IMR-90 (cell line): Measurements from ENCODE around the gene KRTAP5-4. TPM values are rescaled to one million over a fixed set of nuclear protein-coding genes. Genes with fewer than 3 reads are reported as not detected.
A peak's percentile ranks its signal among the peaks of the same experiment; 100 is the strongest.

Source experiments
- ATAC-seq: fragments of 200-7000 bp; cut with Tn5 transposase; 2 replicates; pipeline ENCODE4 v1.9.1; 2020; ENCODE audit warnings: low read depth, mild to moderate bottlenecking, moderate library complexity
- BruUV-seq: library from RNA; stranded (reverse); fragments of 400-500 nt; replicated peaks from 2 replicates; lab custom pipeline; 2021; lab: Mats Ljungman, UMichigan
- CTCF ChIA-PET: fragments of 300-600 bp; formaldehyde crosslinking; extraction: SDS; loops from one replicate; lab custom pipeline; 2021; ENCODE audit warnings: antibody characterized with exemption; lab: Yijun Ruan, JAX
- POLR2A ChIA-PET: fragments of 300-600 bp; sonication (Branson Sonifier 250); formaldehyde crosslinking; loops from one replicate; lab custom pipeline; 2022; ENCODE audit warnings: antibody characterized with exemption; ENCODE audit not compliant: unreplicated experiment; lab: Charles Lee
- DNase-seq: peaks from one replicate; pipeline ENCODE4 v3.0.0; 2013
- H2AFZ ChIP-seq: replicated peaks from 2 replicates; pipeline ENCODE3; 2013; ENCODE audit warnings: low read length, mild to moderate bottlenecking; ENCODE audit not compliant: poor library complexity
- H2AK5ac ChIP-seq: 2 replicates; pipeline ENCODE4 v1.6.1; 2013; ENCODE audit warnings: low read depth, low read length, inconsistent platforms
- H2AK9ac ChIP-seq: replicated peaks from 2 replicates; pipeline ENCODE3; 2013; ENCODE audit warnings: mild to moderate bottlenecking, low read depth, low read length, moderate library complexity; ENCODE audit not compliant: poor library complexity
- H2BK120ac ChIP-seq: 2 replicates; pipeline ENCODE4 v1.6.1; 2013; ENCODE audit warnings: low read depth, low read length, inconsistent platforms
- H2BK15ac ChIP-seq: 3 replicates; pipeline ENCODE4 v1.6.1; 2013; ENCODE audit warnings: low read depth, low read length, inconsistent platforms
- H2BK20ac ChIP-seq: 2 replicates; pipeline ENCODE4 v1.6.1; 2013; ENCODE audit warnings: low read depth, mild to moderate bottlenecking, inconsistent platforms, low read length, moderate library complexity
- H2BK5ac ChIP-seq: 2 replicates; pipeline ENCODE4 v1.6.1; 2013; ENCODE audit warnings: mild to moderate bottlenecking, low read depth, low read length, inconsistent platforms; ENCODE audit not compliant: poor library complexity, severe bottlenecking
- H3K14ac ChIP-seq: replicated peaks from 2 replicates; pipeline ENCODE4 v1.6.1; 2013; ENCODE audit warnings: low read depth, low read length, inconsistent platforms
- H3K18ac ChIP-seq: 2 replicates; pipeline ENCODE4 v1.6.1; 2013; ENCODE audit warnings: low read depth, low read length, control low read depth
- H3K23ac ChIP-seq: 2 replicates; pipeline ENCODE4 v1.6.1; 2013; ENCODE audit warnings: low read depth, low read length, inconsistent platforms
- H3K27ac ChIP-seq: 2 replicates; pipeline ENCODE4 v1.5.1; 2013; ENCODE audit warnings: mild to moderate bottlenecking, control low read depth, low read length; ENCODE audit not compliant: insufficient read depth
- H3K27me3 ChIP-seq: 2 replicates; pipeline ENCODE4 v1.6.1; 2013; ENCODE audit warnings: low read length; ENCODE audit not compliant: control insufficient read depth, insufficient read depth
- H3K36me3 ChIP-seq: 2 replicates; pipeline ENCODE4 v1.6.1; 2013; ENCODE audit warnings: low read length, mixed read lengths; ENCODE audit not compliant: control insufficient read depth, insufficient read depth
- H3K4ac ChIP-seq: 2 replicates; pipeline ENCODE4 v1.6.1; 2013; ENCODE audit warnings: low read depth, low read length, inconsistent platforms
- H3K4me1 ChIP-seq: 2 replicates; pipeline ENCODE4 v1.6.1; 2013; ENCODE audit warnings: low read length, mixed read lengths; ENCODE audit not compliant: control insufficient read depth, insufficient read depth
- H3K4me2 ChIP-seq: 2 replicates; pipeline ENCODE4 v1.6.1; 2013; ENCODE audit warnings: low read depth, mild to moderate bottlenecking, control low read depth, low read length, moderate library complexity
- H3K4me3 ChIP-seq: 2 replicates; pipeline ENCODE4 v1.5.1; 2013; ENCODE audit warnings: low read depth, mild to moderate bottlenecking, control low read depth, low read length, moderate library complexity; ENCODE audit not compliant: insufficient read depth
- H3K56ac ChIP-seq: 2 replicates; pipeline ENCODE4 v1.6.1; 2013; ENCODE audit warnings: low read length, inconsistent platforms; ENCODE audit not compliant: insufficient read depth; ENCODE audit errors: extremely low read depth
- H3K79me1 ChIP-seq, 2 experiments: 2 replicates each; pipeline ENCODE4 v1.6.1; 2013; ENCODE audit warnings: low read length in 2 of 2, inconsistent platforms in 1 of 2, low read depth in 1 of 2
- H3K9ac ChIP-seq: 2 replicates; pipeline ENCODE4 v1.6.1; 2013; ENCODE audit warnings: low read depth, low read length, control low read depth
- H3K9me1 ChIP-seq: 2 replicates; pipeline ENCODE4 v1.6.1; 2013; ENCODE audit warnings: low read length, inconsistent platforms; ENCODE audit not compliant: insufficient read depth
- H3K9me3 ChIP-seq: 2 replicates; pipeline ENCODE4 v1.6.1; 2013; ENCODE audit warnings: low read length; ENCODE audit not compliant: control insufficient read depth, insufficient read depth
- H4K20me1 ChIP-seq: 2 replicates; pipeline ENCODE4 v1.6.1; 2013; ENCODE audit warnings: low read length, inconsistent platforms; ENCODE audit not compliant: insufficient read depth
- H4K5ac ChIP-seq: 2 replicates; pipeline ENCODE4 v1.6.1; 2013; ENCODE audit warnings: mild to moderate bottlenecking, low read depth, low read length, control low read depth
- H4K8ac ChIP-seq, 2 experiments: 2 replicates each; pipeline ENCODE4 v1.6.1; 2013; ENCODE audit warnings: low read depth in 2 of 2, low read length in 2 of 2, control low read depth in 1 of 2, inconsistent platforms in 1 of 2
- H4K91ac ChIP-seq: 2 replicates; pipeline ENCODE4 v1.6.1; 2013; ENCODE audit warnings: low read depth, low read length, inconsistent platforms; ENCODE audit not compliant: insufficient read depth
- BHLHE40 ChIP-seq: fragments of 150-350 bp; IDR thresholded peaks from 2 replicates; pipeline ENCODE4 v1.6.1; 2016; ENCODE audit warnings: mild to moderate bottlenecking, low read depth, low read length
- CEBPB ChIP-seq: IDR thresholded peaks from 2 replicates; pipeline ENCODE4 v1.6.1; 2012; ENCODE audit warnings: low read depth, low read length, improper control_type of control experiment
- CHD1 ChIP-seq: IDR thresholded peaks from 2 replicates; pipeline ENCODE4 v1.6.1; 2012; ENCODE audit warnings: low read depth, low read length, improper control_type of control experiment
- CTCF ChIP-seq: conservative IDR thresholded peaks from 2 replicates; pipeline ENCODE4 v1.5.1; 2012; ENCODE audit warnings: mild to moderate bottlenecking, low read depth, low read length, improper control_type of control experiment
- ELK1 ChIP-seq: fragments of 150-350 bp; IDR thresholded peaks from 2 replicates; pipeline ENCODE4 v1.6.1; 2016; ENCODE audit warnings: low read depth, mild to moderate bottlenecking, low read length, moderate library complexity, borderline replicate concordance
- FOS ChIP-seq: fragments of 150-350 bp; IDR thresholded peaks from 2 replicates; pipeline ENCODE4 v1.6.1; 2016; ENCODE audit warnings: low read depth, low read length
- MAFK ChIP-seq: IDR thresholded peaks from 2 replicates; pipeline ENCODE4 v1.6.1; 2012; ENCODE audit warnings: low read depth, low read length, improper control_type of control experiment
- MAZ ChIP-seq: IDR thresholded peaks from 2 replicates; pipeline ENCODE4 v1.6.1; 2012; ENCODE audit warnings: low read depth, mild to moderate bottlenecking, low read length, improper control_type of control experiment, moderate library complexity, borderline replicate concordance
- MXI1 ChIP-seq: IDR thresholded peaks from 2 replicates; pipeline ENCODE4 v1.6.1; 2012; ENCODE audit warnings: low read depth, mild to moderate bottlenecking, low read length, moderate library complexity, borderline replicate concordance
- NFE2L2 ChIP-seq: fragments of 150-350 bp; IDR thresholded peaks from 2 replicates; pipeline ENCODE4 v1.6.1; 2016; ENCODE audit warnings: low read depth, mild to moderate bottlenecking, low read length
- POLR2A ChIP-seq: IDR thresholded peaks from 2 replicates; pipeline ENCODE4 v1.6.1; 2012; ENCODE audit warnings: mild to moderate bottlenecking, low read depth, low read length
- RAD21 ChIP-seq: IDR thresholded peaks from 2 replicates; pipeline ENCODE4 v1.6.1; 2012; ENCODE audit warnings: low read length, improper control_type of control experiment
- RCOR1 ChIP-seq: IDR thresholded peaks from 2 replicates; pipeline ENCODE4 v1.6.1; 2012; ENCODE audit warnings: mild to moderate bottlenecking, low read length, improper control_type of control experiment; ENCODE audit not compliant: insufficient replicate concordance
- RFX5 ChIP-seq: IDR thresholded peaks from 2 replicates; pipeline ENCODE4 v1.8.0; 2012; ENCODE audit warnings: low read depth, mild to moderate bottlenecking, low read length, moderate library complexity
- WGBS, 2 experiments: methylation state at CpG; one replicate each; pipeline versions ENCODE4 v1.1.5 to v1.1.7; 2013; ENCODE audit warnings: missing lambda C conversion rate in 2 of 2; ENCODE audit not compliant: insufficient read length in 1 of 2; ENCODE audit errors: extremely low coverage in 2 of 2; 5-methylcytosine and 5-hydroxymethylcytosine counted together
- dilution Hi-C: fragments of 300-500 bp; cut with HindIII; formaldehyde crosslinking; loops from one replicate; pipeline ENCODE4 v1.14.3; 2018; ENCODE audit warnings: low sequenced_read_pairs; ENCODE audit not compliant: unreplicated experiment
- in situ Hi-C: fragments of 300-500 bp; cut with MboI; formaldehyde crosslinking; loops from 3 replicates; pipeline ENCODE4 v1.14.3; 2019; ENCODE audit warnings: low sequenced_read_pairs, inconsistent platforms, mixed read lengths
- intact Hi-C: fragments of 100-400 bp; cut with micrococcal nuclease; formaldehyde crosslinking; loops from 2 replicates; pipeline ENCODE4 v1.10.0; 2022
- polyA plus RNA-seq, 3 experiments: library from polyadenylated mRNA; depleted of rRNA; stranded (reverse); fragments of >200 nt; gene quantifications; 2 replicates each; pipeline ENCODE4 v1.2.3, GENCODE V29; 2012; ENCODE audit warnings: low replicate concordance in 1 of 3
- total RNA-seq: library from RNA; depleted of rRNA; stranded (reverse); fragments of >200 nt; gene quantifications from 2 replicates; pipeline ENCODE4 v1.2.3, GENCODE V29; 2012
- TF ChIP-seq, protein P1 (sequence below): fragments of 150-350 bp; IDR thresholded peaks from 2 replicates; pipeline ENCODE4 v1.6.1; 2017; ENCODE audit warnings: mild to moderate bottlenecking, antibody characterized with exemption, low read length, low read depth

Gene KRTAP5-4
- total and polyA plus RNA-seq, 2 of the 4 experiments (the other 2 are of a cell fraction), result not detected

GRCh38 chr11:1670905-1671371, 49.0 kb upstream of the KRTAP5-4 start:
- POLR2A ChIA-PET, result no interaction called here
- peaks cover 59% of the 10 kb centered on the region for H3K27me3 ChIP-seq
- no peak overlapping the region for H2BK120ac ChIP-seq
- H4K5ac ChIP-seq, result no peak overlapping the region
- no peaks in the 10 kb centered on the region for H3K4me1 ChIP-seq
- no peak overlapping the region for H3K18ac ChIP-seq
- no peak overlapping the region for H3K4me3 ChIP-seq
- H2BK5ac ChIP-seq, result peak overlapping the region; percentile 55
- TF ChIP-seq NFE2L2 (no peak), MXI1 (no peak), CHD1 (no peak), FOS (no peak), MAFK (no peak), CTCF (no peak), RFX5 (no peak), BHLHE40 (no peak), MAZ (no peak), ELK1 (no peak), POLR2A (no peak), RAD21 (no peak), CEBPB (no peak), RCOR1 (no peak)
- TF ChIP-seq, protein P1, sequence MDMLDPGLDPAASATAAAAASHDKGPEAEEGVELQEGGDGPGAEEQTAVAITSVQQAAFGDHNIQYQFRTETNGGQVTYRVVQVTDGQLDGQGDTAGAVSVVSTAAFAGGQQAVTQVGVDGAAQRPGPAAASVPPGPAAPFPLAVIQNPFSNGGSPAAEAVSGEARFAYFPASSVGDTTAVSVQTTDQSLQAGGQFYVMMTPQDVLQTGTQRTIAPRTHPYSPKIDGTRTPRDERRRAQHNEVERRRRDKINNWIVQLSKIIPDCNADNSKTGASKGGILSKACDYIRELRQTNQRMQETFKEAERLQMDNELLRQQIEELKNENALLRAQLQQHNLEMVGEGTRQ, result no peak
- H4K91ac ChIP-seq, result no peak overlapping the region
- no peak overlapping the region for H2BK15ac ChIP-seq
- no peak overlapping the region for H3K23ac ChIP-seq
- H3K4me2 ChIP-seq, result no peak overlapping the region
- no peak overlapping the region for H3K56ac ChIP-seq
- no peak overlapping the region for H3K14ac ChIP-seq
- BruUV-seq, result no TSS peak
- H2AFZ ChIP-seq, result peak overlapping the region; percentile 32
- no peak overlapping the region for H2BK20ac ChIP-seq
- no peaks in the 10 kb centered on the region; the same call in 1 of the 2 replicates for H3K9me1 ChIP-seq
- DNase-seq (no peak), ATAC-seq (no peak)
- 0 out of 2 replicates have a peak, but pooled peaks cover 2% of the 10 kb centered on the region for H3K9me3 ChIP-seq
- intact Hi-C loops (no loop called here), in situ Hi-C loops (no loop called here), dilution Hi-C loops (no loop called here)
- H3K4ac ChIP-seq, result no peak overlapping the region
- no peaks in the 10 kb centered on the region for H3K36me3 ChIP-seq
- CTCF ChIA-PET, result no interaction called here
- WGBS, 2 experiments, result 80% methylated on average over 3 of the region's 11 CpGs; no CpG with 5 or more reads in 1 of the 2 experiments
- H2AK5ac ChIP-seq, result no peak overlapping the region
- H3K27ac ChIP-seq, result no peak overlapping the region
- H4K20me1 ChIP-seq, result no peaks in the 10 kb centered on the region
- H4K8ac ChIP-seq, result no peak overlapping the region
- H3K79me1 ChIP-seq, result no peaks in the 10 kb centered on the region
- no peak overlapping the region for H3K9ac ChIP-seq
- peak overlapping the region; percentile 55 for H2AK9ac ChIP-seq
